ENCODE data around the gene VPS26C. TPM values are rescaled to one million over a fixed set of nuclear protein-coding genes. Genes with fewer than 3 reads are reported as not detected.

VPS26C gene
- polyA plus RNA-seq, 1 of the 3 experiments (the other 2 are of a cell fraction): 34.8 TPM

GRCh38 chr21:37183749-37184148, 83.4 kb downstream of the VPS26C start:
- Histone ChIP-seq H3K9me2 (no peaks in the 10 kb centered on the region), H3K4me2 (no peak overlapping the region), H3K79me2 (ENCODE audit: insufficient read depth) (peaks cover 7% of the 10 kb centered on the region; the same call in 1 of the 2 replicates), H3F3A (replicated peaks; ENCODE audit: insufficient read depth) (peaks cover 4% of the 10 kb centered on the region), H4K20me1 (ENCODE audit: insufficient read depth) (no peaks in the 10 kb centered on the region), H3K9ac (no peak overlapping the region), H3K9me3 (no peaks in the 10 kb centered on the region), H3K27ac (ENCODE audit: low read depth in 2 of 2, low read length in 1 of 2) (no peak overlapping the region; a peak in 1 of 4 replicates), H3K36me3 (replicated peaks in 1 of 2; ENCODE audit: control insufficient read depth in 1 of 2, insufficient read depth in 2 of 2, low read length in 1 of 2) (peaks cover 53 to 68% of the 10 kb centered on the region in 2 experiments), H3K27me3 (ENCODE audit: insufficient read depth) (no peaks in the 10 kb centered on the region), H3K4me3 (ENCODE audit: low read depth in 2 of 2, low read length in 1 of 2) (no peak overlapping the region), H2AFZ (ENCODE audit: low read depth) (no peak overlapping the region), H3K4me1 (ENCODE audit: control insufficient read depth in 1 of 2, insufficient read depth in 2 of 2, low read depth in 1 of 2, low read length in 1 of 2) (no peaks in the 10 kb centered on the region)
- TF ChIP-seq PBX3 (IDR thresholded peaks at IDR 0.05): no peak
- no peak for TF ChIP-seq SIN3A (IDR thresholded peaks at IDR 0.05; ENCODE audit: borderline replicate concordance, low read depth, low read length)
- no peak for TF ChIP-seq MAX (IDR thresholded peaks at IDR 0.05; ENCODE audit: low read depth)
- TF ChIP-seq TEAD4 (IDR thresholded peaks at IDR 0.05; ENCODE audit: borderline replicate concordance, insufficient read depth): no peak
- TF ChIP-seq RAD21 (IDR thresholded peaks at IDR 0.05; ENCODE audit: low read length): no peak
- CTCF ChIA-PET: interaction anchor here (1.5 kb wide), 1 partner anchor 10 kb away, joined by 5 read pairs; no protein-coding TSS in a partner anchor
- WGBS (ENCODE audit: low lambda C conversion rate): 100% methylated on average over 3 of the region's 3 CpGs
- POLR2A ChIA-PET: no interaction called here
- DNase-seq: no peak

- H3K9ac ChIP-seq: no peak overlapping the region
- CTCF ChIA-PET: interaction anchor here (0.7 kb wide), 1 partner anchor 11 kb away, joined by 3 read pairs; no protein-coding TSS in a partner anchor
- H3K79me2 ChIP-seq (ENCODE audit: insufficient read depth): peaks cover 11% of the 10 kb centered on the region
- H3K4me2 ChIP-seq: no peak overlapping the region
- H3K27me3 ChIP-seq (ENCODE audit: insufficient read depth): no peaks in the 10 kb centered on the region
- H3K4me3 ChIP-seq (ENCODE audit: low read depth in 2 of 2, low read length in 1 of 2): no peak overlapping the region
- no peak for DNase-seq
- TF ChIP-seq EP300 (IDR thresholded peaks at IDR 0.05; ENCODE audit: borderline replicate concordance in 1 of 2, low read depth in 1 of 2, low read length in 1 of 2) (no peak), RCOR1 (IDR thresholded peaks at IDR 0.05; ENCODE audit: low read length) (no peak), ELF1 (IDR thresholded peaks at IDR 0.05) (no peak), RXRA (IDR thresholded peaks at IDR 0.05; ENCODE audit: borderline replicate concordance, low read depth) (no peak), IRF3 (IDR thresholded peaks at IDR 0.05; ENCODE audit: low read depth, low read length) (no peak), POLR2AphosphoS5 (IDR thresholded peaks at IDR 0.05; ENCODE audit: low read depth, low read length) (no peak), NRF1 (IDR thresholded peaks at IDR 0.05; ENCODE audit: low read depth, low read length) (no peak), JUND (IDR thresholded peaks at IDR 0.05) (no peak), GATA2 (CRISPR knock-in tag; IDR thresholded peaks at IDR 0.05) (no peak), PBX3 (IDR thresholded peaks at IDR 0.05) (no peak), SIN3A (IDR thresholded peaks at IDR 0.05; ENCODE audit: borderline replicate concordance, low read depth, low read length) (no peak), EZH2phosphoT487 (IDR thresholded peaks at IDR 0.05; ENCODE audit: borderline replicate concordance, low read depth) (no peak), SMC3 (IDR thresholded peaks at IDR 0.05; ENCODE audit: low read depth, low read length) (no peak), RAD21 (IDR thresholded peaks at IDR 0.05; ENCODE audit: low read length) (no peak), YY1 (IDR thresholded peaks at IDR 0.05; ENCODE audit: low read depth) (no peak), CTCF (IDR thresholded peaks at IDR 0.05) (no peak), TEAD4 (IDR thresholded peaks at IDR 0.05; ENCODE audit: borderline replicate concordance, insufficient read depth) (no peak), MXI1 (IDR thresholded peaks at IDR 0.05; ENCODE audit: low read depth, low read length) (no peak), FOXM1 (IDR thresholded peaks at IDR 0.05; ENCODE audit: low read depth) (no peak), ZBTB33 (IDR thresholded peaks at IDR 0.05; ENCODE audit: borderline replicate concordance, low read depth) (no peak)
- WGBS (ENCODE audit: low lambda C conversion rate): 98% methylated on average over 6 of the region's 6 CpGs
- H3K9me2 ChIP-seq: no peaks in the 10 kb centered on the region
- peaks cover 52 to 63% of the 10 kb centered on the region in 2 experiments for H3K36me3 ChIP-seq (replicated peaks in 1 of 2; ENCODE audit: control insufficient read depth in 1 of 2, insufficient read depth in 2 of 2, low read length in 1 of 2)
- H4K20me1 ChIP-seq (ENCODE audit: insufficient read depth): no peaks in the 10 kb centered on the region
- peaks cover 4% of the 10 kb centered on the region for H3F3A ChIP-seq (replicated peaks; ENCODE audit: insufficient read depth)
- H3K27ac ChIP-seq (ENCODE audit: low read depth in 2 of 2, low read length in 1 of 2): no peak overlapping the region
- H3K9me3 ChIP-seq: no peaks in the 10 kb centered on the region
- POLR2A ChIA-PET: no interaction called here
- H2AFZ ChIP-seq (ENCODE audit: low read depth): no peak overlapping the region
- no peaks in the 10 kb centered on the region for H3K4me1 ChIP-seq (ENCODE audit: control insufficient read depth in 1 of 2, insufficient read depth in 2 of 2, low read depth in 1 of 2, low read length in 1 of 2)
These were observed 84.9 kb downstream of the VPS26C start for GRCh38 chr21:37182222-37182621.

Data from SK-N-SH (cell line).